Stromal cell of bone marrow (primary cell): ENCODE data around the gene TSPAN11.
"Not testable (repeated sequence)": the region's sequence is repeated elsewhere in the genome, so short reads cannot be mapped to it uniquely, and the experiment has no call there.

Experiments
- DNase-seq: peaks from one replicate; pipeline ENCODE4 v3.0.0-alpha.2; 2012; ENCODE audit warnings: low read depth

The TSPAN11 gene

GRCh38 chr12:31002999-31003398 is 76.5 kb downstream of the TSPAN11 start:
- no peak for DNase-seq

DNA sequence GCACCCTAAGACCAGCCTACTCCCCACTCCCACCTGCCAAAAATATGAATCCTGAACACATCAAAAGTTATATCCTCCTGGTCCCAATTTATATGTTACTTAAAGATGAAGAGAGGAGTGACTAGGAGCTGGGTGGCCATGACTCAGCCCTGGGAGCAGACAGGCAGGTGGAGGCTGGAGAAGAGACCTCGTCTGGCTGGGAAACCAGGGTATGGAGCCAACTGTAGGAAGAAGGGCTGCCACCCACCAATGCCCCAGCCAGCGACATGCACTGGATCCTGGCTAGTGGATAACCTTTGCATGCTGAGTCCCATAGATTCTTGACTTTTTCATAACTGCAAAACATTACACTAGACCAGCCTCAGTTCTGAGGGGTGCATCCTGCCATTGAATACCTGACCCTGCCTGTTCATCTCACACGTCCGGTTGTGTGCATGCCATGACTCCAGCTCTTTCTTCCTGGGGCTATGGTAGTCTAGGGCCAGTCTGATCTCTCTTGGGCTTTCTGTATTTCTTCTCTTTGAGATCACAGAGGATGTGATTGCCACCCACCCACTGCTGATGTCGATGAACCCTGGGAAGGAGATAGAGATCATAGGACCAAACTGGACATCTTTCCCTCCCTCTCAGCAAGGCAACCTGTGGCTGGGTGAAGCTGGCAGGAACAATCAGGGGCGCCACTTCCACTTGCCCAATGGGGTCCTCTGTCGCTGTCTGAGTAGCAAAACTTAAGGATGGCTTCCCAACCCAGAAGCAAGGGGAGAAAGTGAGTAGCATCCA is 77.5 kb downstream of the TSPAN11 start:
- no peak for DNase-seq

GRCh38 chr12:31004666-31005065 is 78.1 kb downstream of the TSPAN11 start:
- no peak for DNase-seq

DNA sequence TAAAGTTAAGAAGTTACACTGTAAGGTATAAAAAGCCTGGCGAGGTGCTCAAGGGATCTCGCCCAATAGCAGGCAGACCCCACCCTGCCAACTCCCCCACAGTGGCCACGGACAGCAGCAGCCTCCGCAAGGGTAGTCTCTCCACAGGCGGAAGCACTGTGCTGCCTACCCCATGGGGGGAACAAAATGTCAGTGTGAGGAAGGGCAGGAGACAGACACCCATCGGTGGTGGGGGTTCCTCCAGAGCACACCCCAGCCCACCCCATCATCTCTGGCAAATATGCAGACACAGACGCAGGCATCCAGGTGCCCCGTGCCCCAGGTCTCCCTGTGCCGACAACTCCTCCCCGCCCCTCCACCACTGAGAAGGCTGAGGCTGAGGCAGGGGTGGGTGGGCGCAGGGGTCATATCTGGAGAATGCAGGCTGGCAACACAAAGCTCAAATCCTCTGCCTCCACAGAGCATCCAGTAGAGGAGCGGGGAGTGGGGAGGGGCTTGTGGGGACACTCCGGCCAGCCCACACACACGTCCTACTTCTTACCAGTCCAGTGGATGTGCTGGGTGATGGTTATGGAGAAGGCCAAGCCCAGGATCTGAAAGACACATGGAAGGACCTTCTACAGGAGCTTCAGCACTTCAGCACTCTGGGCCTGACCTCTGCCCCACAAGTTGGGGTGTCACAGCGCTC is 78.9 kb downstream of the TSPAN11 start:
- DNase-seq, result no peak

GRCh38 chr12:31005944-31006361 is 79.4 kb downstream of the TSPAN11 start:
- peak; percentile 48 for DNase-seq

DNA sequence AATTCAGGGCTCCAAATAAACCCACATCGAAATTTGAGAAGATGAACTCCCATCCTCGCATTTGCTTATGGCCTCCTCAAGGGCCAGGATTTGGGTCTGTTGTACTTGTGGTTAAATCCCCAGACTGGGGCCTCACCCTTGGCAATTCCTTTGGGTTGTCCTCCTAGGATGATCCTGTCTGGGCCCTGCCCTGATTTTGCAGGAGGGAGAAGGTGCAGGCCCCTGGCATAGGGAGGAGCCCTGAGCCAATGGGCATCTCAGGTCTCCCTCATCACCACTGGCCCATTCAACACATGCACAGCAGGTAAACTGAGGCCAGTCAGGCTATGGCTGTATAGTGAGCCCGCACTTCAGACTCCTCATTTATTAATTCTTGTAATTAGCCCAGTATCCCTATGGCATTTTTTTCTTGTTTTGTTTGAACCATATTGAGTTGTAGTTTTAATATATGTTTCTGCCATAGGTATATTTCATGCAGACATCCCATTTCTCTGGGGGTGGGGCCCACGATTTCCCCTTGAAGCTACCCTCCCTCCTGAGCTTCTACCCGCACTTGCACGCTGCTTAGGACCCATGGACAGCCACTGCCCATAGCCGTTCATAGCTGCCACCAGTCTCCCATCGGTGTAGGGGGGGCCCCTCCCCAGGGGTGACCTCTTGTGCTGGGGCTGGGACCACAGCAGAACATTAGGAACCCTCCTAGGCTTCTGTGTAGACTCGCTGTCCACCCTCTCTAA is 80.0 kb downstream of the TSPAN11 start:
- DNase-seq, result no peak

DNA sequence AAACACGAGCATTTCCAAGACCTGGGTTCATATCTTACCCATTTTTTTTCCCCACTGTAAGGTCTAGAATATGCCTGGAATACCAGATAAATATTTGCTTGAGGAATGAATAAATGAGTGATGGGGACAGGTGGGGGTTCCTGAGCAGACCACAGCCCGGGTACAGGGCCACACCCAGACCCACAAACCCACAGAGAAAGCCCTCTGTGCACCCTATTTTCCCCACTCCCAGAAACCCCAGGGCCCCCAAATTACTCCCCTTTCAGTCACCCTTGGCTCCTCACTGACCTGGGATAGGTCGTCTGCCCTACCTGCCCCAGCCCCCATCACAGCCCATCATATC is 80.6 kb downstream of the TSPAN11 start:
- no peak for DNase-seq

DNA sequence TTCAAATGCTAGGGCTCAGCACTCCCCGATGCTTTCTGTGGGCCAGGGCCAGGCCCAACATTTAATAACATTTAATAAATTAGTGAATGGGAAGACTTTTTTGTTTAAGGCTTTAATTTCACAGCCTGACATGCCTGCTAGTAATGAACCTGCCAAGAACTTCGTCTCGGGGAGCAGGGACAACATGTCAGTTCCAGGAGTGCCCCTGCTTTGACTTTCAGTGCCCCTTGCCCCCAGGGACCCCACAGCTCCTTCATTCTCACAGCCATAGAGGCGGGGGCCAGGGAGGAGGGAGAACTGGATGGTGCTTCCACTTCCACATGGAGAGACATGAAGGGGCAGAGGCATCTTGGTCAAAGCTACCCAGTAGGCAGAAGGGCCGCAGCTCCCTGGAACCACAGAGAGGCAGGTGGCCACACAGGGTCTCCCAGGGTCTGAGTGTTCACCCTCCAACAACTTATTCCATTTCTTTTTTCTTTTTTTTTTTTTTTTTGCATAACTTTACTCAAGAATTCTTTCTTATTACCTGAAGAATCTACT is 81.2 kb downstream of the TSPAN11 start:
- no peak for DNase-seq

DNA sequence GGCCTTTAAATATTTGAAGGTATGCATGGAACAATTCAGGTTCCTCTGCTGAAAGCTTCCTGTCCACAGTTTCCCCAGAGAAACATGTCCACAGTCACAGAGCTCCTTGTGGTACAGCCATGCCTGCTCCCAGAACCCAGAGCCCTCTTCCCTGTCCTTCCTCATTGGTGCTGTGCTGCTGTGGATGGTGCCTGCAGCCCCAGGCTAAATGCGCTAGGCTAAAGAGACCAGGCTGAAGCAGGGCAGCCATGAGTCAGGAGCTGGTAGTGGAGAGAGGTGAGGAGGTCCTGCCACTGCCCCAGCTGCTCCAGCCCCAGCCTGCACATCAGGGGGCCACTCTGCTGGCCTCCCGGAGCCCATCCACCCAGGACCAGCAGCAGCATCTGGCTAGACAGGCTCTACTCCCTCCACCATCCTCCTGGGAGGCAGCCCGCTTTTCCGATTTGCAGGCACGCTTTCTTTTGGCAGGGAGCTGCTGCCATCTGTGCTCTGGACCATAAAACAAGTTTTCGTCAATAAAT is 81.8 kb downstream of the TSPAN11 start:
- DNase-seq, result no peak

- DNase-seq, result no peak
Observed at GRCh38 chr12:31008961-31009840, 82.7 kb downstream of the TSPAN11 start.

GRCh38 chr12:31009976-31010375 is 83.4 kb downstream of the TSPAN11 start:
- no peak for DNase-seq

GRCh38 chr12:31011336-31011735 is 84.8 kb downstream of the TSPAN11 start:
- no peak for DNase-seq

DNA sequence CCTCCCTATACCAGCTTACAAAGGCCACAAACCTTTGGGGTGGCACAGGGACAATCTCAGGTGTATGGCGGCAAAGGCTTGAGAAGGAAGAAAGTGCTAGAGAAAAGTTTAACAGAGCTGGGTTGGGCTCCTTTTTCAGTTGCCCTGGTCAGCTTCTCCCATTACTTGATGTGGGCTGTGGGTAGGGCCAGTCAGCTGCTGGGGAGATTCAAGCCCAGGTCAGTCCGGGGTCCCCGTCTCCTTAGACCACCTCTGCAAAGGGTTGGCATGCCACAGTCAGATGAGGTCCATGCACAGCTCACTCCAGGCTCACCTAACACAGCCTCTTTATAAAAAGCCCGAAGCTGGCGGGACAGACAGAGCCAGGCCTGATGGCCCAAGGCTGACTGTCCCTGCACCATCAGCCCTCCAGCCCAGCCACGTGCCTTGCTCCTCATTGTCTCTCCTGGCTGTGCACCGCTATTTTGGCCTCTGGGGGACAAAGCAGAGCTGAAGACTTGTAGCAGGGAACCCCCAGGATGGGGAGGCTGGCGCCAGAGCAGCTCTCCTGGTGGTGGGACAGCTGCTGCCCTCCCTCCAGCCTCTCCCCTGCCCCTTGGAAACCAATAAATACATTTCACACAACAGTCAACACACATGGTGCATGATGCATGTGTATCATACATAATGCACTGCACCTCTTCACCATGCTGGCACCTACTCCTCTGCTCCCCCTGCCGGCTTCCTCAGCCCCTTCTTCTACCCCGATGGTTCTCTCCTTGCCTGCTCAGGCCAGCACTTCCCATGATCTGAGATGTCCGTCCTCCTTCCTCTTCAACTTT is 85.4 kb downstream of the TSPAN11 start:
- DNase-seq, result no peak

DNA sequence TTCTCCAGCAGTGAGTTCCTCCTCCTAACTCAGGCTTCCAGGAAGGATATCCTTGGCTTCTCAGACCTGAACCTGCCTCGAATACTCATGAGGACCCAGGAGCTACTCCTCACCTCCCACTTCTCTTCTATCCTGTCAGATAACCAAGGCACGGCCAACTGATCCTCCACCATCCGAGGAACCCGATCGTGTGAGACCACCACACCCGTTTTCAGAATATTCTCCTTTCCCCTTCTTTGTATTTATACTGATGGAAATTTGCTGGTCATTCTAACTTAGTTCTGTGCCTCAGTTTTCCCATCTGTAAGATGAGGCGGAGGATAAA is 86.0 kb downstream of the TSPAN11 start:
- DNase-seq, result not testable (repeated sequence)

DNA sequence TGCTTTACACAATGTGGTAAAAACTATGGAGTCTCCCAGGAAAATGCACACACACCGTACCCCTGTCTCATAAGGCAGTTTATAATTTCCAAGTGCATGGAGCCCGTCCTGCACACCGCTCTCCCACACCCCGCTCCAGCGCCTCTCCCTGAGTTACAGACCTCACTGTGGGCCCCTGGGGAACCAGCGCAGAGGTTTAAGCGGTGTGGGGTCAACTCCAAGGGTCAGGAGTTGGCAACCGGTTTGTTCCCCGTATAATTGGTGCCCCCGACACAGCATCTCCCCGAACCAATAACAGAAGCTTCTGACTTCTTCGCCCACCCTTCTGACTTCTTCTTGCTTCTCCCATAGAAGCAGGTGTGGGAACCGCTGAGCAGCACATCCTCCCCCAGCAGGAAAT is 88.7 kb downstream of the TSPAN11 start:
- no peak for DNase-seq

- DNase-seq, result no peak
Observed at GRCh38 chr12:31016057-31016456, 89.5 kb downstream of the TSPAN11 start.

DNA sequence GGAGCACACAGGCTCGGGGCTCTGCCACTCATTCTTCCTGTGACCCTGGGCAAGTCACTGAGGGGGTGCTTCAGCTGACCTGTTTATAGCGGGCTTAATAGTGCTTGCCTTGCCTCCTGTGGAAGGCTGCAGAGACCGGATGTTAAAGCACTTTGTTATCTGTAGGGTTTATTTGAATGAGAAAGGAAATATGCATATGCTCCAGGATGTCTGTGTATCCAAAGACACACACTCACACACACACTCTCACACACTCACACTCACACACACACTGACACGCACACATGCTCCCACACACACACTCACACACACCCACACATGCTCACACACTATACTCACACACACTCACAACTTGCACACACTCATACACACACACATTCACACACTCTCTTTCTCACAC is 91.0 kb downstream of the TSPAN11 start:
- no peak for DNase-seq

GRCh38 chr12:31018106-31018789 is 91.7 kb downstream of the TSPAN11 start:
- no peak for DNase-seq

DNA sequence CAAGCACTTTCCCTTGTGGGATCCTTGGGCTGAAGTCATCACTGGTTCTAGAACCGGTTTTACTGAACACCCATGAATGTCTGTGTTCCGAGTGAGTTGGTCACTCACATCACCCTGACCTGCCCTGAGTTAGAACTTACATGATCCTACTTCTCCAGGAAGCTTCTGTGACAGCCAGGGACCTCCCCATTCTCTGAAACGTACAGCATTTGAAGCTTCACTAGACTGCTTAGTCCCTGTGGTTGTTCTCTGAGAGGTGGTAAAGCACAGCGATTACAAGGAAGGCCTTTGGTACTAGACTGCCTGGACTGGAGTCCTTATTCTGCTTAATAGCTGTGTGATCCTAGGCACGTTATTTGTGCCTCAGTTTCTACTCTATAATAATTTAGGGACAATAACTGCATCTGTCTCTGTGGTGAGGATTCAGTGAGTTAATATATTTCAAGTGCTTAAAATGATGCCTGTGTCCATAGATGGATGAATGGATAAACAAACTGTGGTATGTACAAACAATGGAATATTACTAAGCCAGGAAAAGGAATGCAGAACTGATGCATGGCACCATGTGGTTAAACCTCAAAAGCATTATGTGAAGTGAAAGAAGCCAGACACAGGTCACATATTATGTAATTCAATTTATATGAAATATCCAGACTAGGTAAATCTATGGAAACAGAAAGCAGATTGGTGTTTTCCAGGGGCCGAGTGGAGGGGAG is 92.4 kb downstream of the TSPAN11 start:
- no peak for DNase-seq

DNA sequence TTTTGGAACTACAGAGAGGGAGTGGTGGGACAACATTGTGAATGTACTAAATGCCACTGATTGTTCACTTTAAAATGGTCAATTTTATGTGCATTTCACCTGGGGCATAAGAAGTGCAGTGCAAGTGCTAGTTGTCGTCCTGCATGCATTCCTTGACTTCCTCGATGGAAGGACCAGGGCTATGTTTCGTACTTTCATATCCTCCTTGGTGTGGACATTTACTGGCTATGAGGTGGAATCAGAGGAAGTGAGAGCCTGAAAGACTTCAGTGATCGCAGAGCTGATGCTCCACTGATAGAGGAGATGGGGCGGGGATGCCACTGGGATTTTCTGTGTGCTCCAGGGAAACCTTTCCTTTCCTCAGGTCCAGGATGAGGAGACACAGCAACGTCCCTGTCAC is 93.0 kb downstream of the TSPAN11 start:
- no peak for DNase-seq
